GM13976 (cell line): ENCODE results near the gene SYVN1.

Experiments used
- DNase-seq: peaks from one replicate; pipeline ENCODE4 v3.0.0; 2012; ENCODE audit warnings: low spot score
- in situ Hi-C: fragments of 300-500 bp; cut with MboI; formaldehyde crosslinking; loops from one replicate; pipeline ENCODE4 v1.12.0; 2022; ENCODE audit warnings: low sequenced_read_pairs, mixed read lengths, inconsistent platforms; ENCODE audit not compliant: unreplicated experiment
- TF ChIP-seq, protein P1 (sequence below): IDR thresholded peaks from 2 replicates; pipeline ENCODE4 v1.5.1; 2012; ENCODE audit warnings: borderline replicate concordance, mild to moderate bottlenecking; ENCODE audit not compliant: insufficient read depth; ENCODE audit errors: extremely low read depth, missing control alignments, control extremely low read depth

Gene SYVN1

DNA sequence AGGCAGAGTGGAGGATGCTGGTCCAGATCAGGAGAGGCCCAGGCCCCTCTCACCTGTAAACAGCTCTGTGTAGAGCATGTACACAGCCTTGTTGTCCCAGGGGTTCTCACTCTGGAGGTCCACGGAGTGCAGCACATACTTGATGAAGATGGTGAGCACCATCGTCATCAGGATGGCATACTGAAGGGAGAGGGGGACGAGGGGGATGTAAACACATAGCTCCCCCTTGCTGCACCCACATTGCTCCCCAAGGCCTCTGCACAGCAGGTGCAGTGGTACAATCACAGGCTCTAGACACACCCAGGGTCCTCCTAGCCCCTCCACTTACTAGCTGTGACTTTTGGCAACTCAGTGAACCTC lies 2.9 kb downstream of the SYVN1 start:
- DNase-seq, result no peak
- in situ Hi-C loops, result no loop called here

DNA sequence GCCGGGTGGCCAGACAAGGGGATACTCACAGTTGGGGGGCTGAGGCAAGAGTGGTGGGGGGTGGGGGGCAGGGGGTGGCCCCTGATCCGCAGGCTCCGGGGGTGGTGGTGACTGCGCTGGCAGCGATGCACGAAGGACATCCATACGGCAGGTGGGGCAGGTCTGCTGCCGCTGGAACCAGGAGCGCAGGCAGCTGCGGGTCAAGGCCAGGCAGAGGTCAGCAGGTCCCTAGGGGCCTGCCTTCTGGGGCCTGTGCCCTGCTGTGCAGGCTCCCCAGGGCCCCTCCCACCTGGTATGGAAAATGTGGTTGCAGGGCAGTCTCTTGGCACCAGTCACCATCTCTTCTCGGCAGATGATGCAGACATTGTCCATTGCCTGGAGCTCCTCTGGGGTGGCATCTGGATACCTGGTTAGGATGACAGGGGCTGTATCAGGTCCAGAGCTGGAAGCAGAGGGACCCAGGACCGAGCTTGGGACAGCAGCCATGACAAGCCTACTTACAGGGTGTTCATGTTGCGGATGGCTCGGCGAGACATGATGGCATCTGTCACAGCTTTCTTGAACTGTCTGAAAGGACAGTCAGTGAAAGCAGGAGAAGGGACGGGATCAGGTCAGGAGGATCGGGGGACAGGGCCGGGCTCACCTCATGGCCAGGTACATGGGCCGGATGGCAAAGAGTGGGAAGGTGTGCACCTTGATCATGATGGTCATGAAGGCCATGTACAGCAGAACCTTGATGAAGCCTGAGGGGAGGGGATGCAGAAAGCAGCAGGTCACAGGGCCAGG lies 3.5 kb downstream of the SYVN1 start:
- TF ChIP-seq, protein P1, sequence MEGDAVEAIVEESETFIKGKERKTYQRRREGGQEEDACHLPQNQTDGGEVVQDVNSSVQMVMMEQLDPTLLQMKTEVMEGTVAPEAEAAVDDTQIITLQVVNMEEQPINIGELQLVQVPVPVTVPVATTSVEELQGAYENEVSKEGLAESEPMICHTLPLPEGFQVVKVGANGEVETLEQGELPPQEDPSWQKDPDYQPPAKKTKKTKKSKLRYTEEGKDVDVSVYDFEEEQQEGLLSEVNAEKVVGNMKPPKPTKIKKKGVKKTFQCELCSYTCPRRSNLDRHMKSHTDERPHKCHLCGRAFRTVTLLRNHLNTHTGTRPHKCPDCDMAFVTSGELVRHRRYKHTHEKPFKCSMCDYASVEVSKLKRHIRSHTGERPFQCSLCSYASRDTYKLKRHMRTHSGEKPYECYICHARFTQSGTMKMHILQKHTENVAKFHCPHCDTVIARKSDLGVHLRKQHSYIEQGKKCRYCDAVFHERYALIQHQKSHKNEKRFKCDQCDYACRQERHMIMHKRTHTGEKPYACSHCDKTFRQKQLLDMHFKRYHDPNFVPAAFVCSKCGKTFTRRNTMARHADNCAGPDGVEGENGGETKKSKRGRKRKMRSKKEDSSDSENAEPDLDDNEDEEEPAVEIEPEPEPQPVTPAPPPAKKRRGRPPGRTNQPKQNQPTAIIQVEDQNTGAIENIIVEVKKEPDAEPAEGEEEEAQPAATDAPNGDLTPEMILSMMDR, result no peak
- no peak for DNase-seq
- in situ Hi-C loops, result no loop called here

More for the DNA sequence above, 2.9 kb downstream of the SYVN1 start:
- TF ChIP-seq, protein P1, result no peak

DNA sequence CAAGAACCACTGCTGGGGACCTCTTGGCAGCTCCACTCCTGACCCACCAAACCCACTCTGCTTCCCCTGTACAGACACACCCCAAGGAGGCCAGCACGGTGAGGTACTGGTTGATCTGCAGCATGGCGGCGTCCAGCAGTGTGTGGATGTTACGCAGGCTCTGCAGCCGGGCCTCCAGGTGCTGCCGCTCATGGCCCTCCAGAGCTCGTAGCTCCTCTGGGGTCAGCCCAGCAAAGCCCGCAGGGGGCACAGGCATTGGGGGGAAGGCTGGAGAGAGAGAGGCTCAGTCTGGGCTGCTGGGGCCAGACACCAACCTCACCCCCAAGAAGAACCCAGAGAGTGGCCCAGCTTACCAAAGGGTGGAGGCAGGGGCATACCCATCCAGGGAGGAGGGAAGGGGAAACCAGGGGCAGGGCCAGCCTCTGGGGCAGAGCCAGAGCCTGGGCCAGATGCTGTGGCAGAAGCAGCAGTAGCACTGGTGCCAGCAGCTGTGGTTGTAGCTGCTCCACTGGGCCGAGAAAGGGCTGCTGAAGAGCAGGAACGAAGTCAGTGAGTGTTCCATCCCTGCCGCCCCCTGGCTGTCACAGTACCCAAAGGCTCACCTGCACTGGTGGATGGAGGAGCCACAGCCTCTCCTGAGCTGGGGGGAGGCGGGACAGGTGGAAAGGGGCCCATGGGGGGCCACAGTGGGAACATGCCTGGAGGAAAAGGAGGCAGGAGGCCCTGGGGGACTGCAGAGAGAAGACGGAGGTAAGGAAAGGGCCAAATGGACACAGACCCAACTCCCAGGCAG lies 4.5 kb downstream of the SYVN1 start:
- no peak for DNase-seq
- TF ChIP-seq, protein P1, result no peak
- in situ Hi-C loops, result no loop called here

DNA sequence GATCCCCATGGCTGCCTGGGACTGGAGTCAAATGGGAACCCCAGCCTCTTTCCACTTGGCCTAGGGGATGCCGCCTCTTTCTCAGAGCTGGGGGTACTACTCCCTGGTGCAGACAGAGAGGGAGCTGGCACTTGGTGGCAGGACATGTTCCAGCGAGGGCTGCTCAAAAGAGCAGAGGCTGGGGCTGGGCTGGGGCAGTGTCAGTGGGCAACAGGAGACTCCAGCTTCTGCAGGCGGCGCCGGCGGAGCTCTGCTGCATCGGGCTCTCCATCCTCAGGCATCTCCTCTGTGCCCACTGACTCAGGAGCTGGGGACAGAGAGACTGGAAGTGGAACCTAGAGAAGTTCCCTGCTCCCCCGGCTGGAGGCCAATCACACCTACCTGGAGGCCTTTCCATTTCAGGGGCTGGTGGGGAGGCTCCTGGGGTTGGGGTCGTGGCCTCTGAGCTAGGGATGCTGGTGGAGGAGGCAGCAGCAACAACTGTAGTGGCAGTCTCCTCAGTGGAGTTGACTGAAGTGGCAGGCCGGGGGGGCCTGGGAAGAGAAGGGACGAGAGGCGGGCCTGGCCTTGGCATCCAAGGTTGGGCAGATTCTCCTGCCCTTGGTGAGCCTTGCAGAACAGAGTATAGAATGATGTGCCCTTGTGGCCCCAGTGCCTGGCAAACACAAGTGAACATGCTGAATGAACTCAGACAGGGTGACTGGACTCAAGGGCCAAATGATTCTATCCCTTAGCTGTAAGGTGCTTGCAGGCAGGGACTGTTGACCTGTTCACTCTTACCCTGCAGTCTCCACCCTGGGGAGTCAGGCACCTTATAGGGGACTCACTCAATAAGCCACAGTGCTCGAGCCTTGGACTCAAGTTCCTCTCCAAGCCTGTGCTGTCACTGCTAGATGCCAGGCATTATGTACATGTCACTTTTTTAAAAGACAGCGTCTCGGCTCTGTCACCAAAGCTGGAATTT lies 5.9 kb downstream of the SYVN1 start:
- no peak for DNase-seq
- in situ Hi-C loops, result no loop called here
- TF ChIP-seq, protein P1, result no peak

DNA sequence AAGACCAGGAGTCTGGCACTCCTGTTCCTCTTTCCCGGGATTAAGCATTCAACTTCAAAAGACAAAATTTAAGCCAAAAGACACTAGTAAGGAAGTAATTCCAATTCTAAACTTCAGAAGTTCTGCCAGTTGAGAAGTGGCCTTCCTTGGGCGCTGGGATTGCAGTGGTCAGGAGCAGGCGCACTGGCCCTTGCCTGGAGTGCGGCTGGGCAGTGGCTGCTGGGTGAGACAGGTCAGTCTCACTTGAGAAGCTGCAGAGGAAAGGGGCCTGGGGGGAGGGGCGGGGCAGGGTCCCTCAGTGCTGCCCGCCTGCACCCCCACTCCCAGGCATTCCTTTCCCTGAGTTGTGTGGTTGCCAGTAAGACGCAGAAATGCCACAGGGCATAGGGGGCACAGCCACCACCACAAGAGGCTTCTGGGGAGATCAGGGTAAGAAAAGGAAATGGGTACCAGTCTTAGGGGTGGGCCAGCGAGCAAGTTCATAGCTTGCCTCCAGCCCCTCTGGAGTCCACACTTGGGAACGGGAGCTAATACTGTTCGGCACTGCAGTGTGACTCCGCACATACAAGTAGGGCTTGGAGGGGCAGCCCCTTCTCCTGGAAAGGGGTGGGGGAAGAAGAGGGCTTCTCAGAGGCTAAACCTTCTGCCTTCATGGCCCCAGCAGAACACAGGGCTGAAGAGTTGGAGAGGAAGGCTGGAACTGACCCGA lies 6.7 kb downstream of the SYVN1 start:
- TF ChIP-seq, protein P1, result no peak
- in situ Hi-C loops, result no loop called here
- no peak for DNase-seq
